ENCODE results near the gene SNN. TPM values are rescaled to one million over a fixed set of nuclear protein-coding genes. Genes with fewer than 3 reads are reported as not detected.
A peak's percentile ranks its signal among the peaks of the same experiment; 100 is the strongest.

Gene SNN
- total RNA-seq, 1 donor from 2014 or later = 23.1 TPM

GRCh38 chr16:11679941-11680911, 12.0 kb downstream of the SNN start:
- Histone ChIP-seq H3K4me1 (peaks cover 52% of the 10 kb centered on the region), H3K9me3 (no peaks in the 10 kb centered on the region), H3K27me3 (no peaks in the 10 kb centered on the region), H3K27ac (peak overlapping the region; percentile 58), H3K36me3 (peaks cover 0 to 68% of the 10 kb centered on the region in 2 donors), H3K4me3 (no peak overlapping the region)
- no peak for DNase-seq (ENCODE audit: extremely low spot score in 2 of 2)
- no peak for TF ChIP-seq POLR2AphosphoS5 (IDR thresholded peaks at IDR 0.05; ENCODE audit: insufficient read depth in 1 of 2, low read depth in 1 of 2)
- no peak for TF ChIP-seq POLR2A (IDR thresholded peaks at IDR 0.05)
- no peak for TF ChIP-seq CTCF (IDR thresholded peaks at IDR 0.05)
- intact Hi-C loops (cut with DNase I) = no loop called here

DNA sequence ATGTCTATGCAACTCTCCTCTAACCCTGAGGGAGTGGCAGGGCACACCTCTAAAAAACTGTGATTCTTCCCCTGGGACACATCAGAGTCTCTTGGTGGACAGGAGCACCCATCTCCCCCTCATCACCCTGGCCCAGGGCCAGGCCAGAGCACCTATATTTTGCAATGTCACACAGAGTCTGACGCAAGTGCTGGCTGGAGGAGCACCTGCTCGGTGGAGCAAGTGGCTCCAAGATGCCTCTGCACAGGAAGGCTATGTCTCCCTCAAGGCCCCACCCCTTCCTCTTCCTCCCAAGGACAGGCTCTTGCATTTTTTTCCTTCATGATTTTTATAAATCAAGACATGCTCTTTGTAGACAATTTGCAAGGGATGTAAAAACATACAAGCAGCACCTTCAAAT, 13.3 kb downstream of the SNN start:
- Histone ChIP-seq H3K4me1 (peaks cover 45% of the 10 kb centered on the region), H3K36me3 (peaks cover 0 to 65% of the 10 kb centered on the region in 2 donors), H3K27ac (no peak overlapping the region), H3K9me3 (no peaks in the 10 kb centered on the region), H3K27me3 (no peaks in the 10 kb centered on the region), H3K4me3 (no peak overlapping the region)
- DNase-seq (ENCODE audit: extremely low spot score in 2 of 2) = no peak
- TF ChIP-seq POLR2AphosphoS5 (IDR thresholded peaks at IDR 0.05; ENCODE audit: insufficient read depth in 1 of 2, low read depth in 1 of 2) (no peak), POLR2A (IDR thresholded peaks at IDR 0.05) (no peak), CTCF (IDR thresholded peaks at IDR 0.05) (no peak)
- intact Hi-C loops (cut with DNase I) = no loop called here

DNA sequence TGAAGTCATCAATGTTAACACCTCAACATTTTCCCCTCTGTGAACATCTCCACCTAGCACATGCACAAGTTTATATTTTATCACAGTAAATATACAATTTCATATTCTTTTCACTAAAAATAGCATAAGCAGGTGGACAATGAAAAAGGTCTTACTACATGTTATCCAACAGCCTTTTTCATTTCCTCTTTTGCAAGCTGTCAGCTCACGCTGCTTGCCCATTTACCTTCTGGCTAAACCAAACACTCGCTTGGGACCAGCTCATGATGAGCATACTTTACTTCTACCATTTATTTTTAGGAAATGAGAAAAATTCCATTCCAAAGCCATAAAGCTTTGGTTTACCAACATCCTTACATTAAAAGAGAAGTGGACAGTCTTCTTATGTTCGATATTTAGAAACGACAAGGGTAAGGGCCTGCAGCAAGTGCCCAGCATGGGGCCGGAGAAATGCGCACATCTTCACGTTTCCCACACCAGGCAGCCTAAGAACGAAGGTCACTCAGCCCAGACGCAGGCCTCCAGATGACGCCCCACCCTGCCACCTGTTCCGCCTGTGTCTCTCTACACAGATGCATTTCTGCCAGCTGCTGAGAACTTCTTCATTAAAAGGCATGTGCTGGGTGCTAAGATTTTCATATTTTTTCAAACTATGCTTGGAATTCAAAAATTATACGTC, 13.9 kb downstream of the SNN start:
- no peak for TF ChIP-seq POLR2AphosphoS5 (IDR thresholded peaks at IDR 0.05; ENCODE audit: insufficient read depth in 1 of 2, low read depth in 1 of 2)
- no peak for TF ChIP-seq POLR2A (IDR thresholded peaks at IDR 0.05)

GRCh38 chr16:11682655-11683096, 14.4 kb downstream of the SNN start:
- no peak for TF ChIP-seq POLR2AphosphoS5 (IDR thresholded peaks at IDR 0.05; ENCODE audit: insufficient read depth in 1 of 2, low read depth in 1 of 2)
- TF ChIP-seq POLR2A (IDR thresholded peaks at IDR 0.05) = no peak
- TF ChIP-seq CTCF (IDR thresholded peaks at IDR 0.05) = no peak
- Histone ChIP-seq H3K27me3 (no peaks in the 10 kb centered on the region), H3K9me3 (no peaks in the 10 kb centered on the region), H3K27ac (peak overlapping the region; percentile 25), H3K36me3 (peaks cover 0 to 63% of the 10 kb centered on the region in 2 donors), H3K4me1 (peaks cover 34% of the 10 kb centered on the region), H3K4me3 (no peak overlapping the region)
- intact Hi-C loops (cut with DNase I) = no loop called here
- no peak for DNase-seq (ENCODE audit: extremely low spot score in 2 of 2)

More for the DNA sequence above, 13.9 kb downstream of the SNN start:
- peak overlapping the region; percentile 25 for H3K27ac ChIP-seq
- no peak for DNase-seq (ENCODE audit: extremely low spot score in 2 of 2)
- no peak overlapping the region for H3K4me3 ChIP-seq
- H3K4me1 ChIP-seq = peaks cover 40% of the 10 kb centered on the region
- H3K36me3 ChIP-seq = peaks cover 0 to 63% of the 10 kb centered on the region in 2 donors
- H3K9me3 ChIP-seq = no peaks in the 10 kb centered on the region
- intact Hi-C loops (cut with DNase I) = no loop called here
- no peaks in the 10 kb centered on the region for H3K27me3 ChIP-seq

DNA sequence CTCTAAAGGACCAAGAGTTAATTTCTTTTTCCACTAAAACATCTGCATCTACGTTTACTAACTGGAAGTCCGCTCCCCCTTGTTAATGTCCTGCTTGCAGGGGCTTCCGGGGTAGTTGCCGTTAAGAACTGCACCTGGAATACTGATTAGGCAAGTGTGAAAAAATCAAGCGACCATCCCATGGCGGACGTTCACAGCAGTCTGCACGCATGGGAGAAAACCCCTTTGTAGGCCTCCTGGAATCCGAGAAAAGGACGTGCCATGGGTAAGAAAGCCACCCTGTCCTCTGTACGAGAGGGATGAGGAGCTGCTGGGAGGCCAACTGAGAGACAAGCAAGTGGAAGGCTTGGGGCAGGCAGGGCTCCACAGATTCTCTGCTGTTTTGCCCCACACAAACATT, 14.9 kb downstream of the SNN start:
- H3K4me1 ChIP-seq = peaks cover 30% of the 10 kb centered on the region

More for the DNA sequence above, 14.9 kb downstream of the SNN start:
- Histone ChIP-seq H3K27ac (peak overlapping the region; percentile 25), H3K4me3 (no peak overlapping the region), H3K27me3 (no peaks in the 10 kb centered on the region), H3K9me3 (no peaks in the 10 kb centered on the region), H3K36me3 (peaks cover 0 to 60% of the 10 kb centered on the region in 2 donors)
- TF ChIP-seq POLR2A (IDR thresholded peaks at IDR 0.05) = no peak
- TF ChIP-seq POLR2AphosphoS5 (IDR thresholded peaks at IDR 0.05; ENCODE audit: insufficient read depth in 1 of 2, low read depth in 1 of 2) = no peak
- no peak for TF ChIP-seq CTCF (IDR thresholded peaks at IDR 0.05)
- intact Hi-C loops (cut with DNase I) = no loop called here
- DNase-seq (ENCODE audit: extremely low spot score in 2 of 2) = no peak

All from vagina (tissue), 2 donors.